ENCODE results near the gene MYCBP2.

Gene MYCBP2

DNA sequence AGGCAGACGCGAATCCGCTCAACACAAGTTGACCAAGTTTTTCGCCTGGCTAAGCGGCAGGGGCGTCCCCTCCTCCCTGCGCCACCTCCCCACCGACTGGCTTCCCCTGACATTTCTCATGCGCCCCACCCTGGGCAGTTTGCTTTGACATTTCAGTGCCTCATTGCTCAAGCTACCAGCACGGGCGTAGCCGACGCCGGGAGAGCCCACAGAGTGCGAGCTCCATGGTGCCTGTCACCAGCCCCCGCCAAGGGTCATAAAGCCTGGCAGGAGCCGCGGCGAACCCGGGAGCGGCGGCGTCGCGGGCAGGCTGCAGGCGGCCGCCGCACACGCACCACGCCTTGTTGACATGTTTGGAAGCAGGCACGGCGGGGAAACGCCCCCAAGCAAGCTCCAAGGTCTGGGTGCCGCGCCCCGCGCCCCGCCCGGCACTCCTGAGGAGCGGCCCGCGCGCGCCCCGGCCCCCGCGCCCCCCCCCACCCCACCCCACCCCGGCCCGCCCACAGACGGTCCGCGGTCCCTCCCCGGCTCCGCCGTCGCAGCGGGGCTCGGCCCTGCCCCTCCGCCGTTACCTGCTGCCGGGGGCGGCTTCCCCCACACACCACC lies 300.5 kb downstream of the MYCBP2 start:
- H3K4me3 ChIP-seq (ENCODE audit: low read depth, low read length) = peak overlapping the region; percentile 90
- CTCF ChIA-PET = interaction anchor here (0.8 to 1.8 kb wide), 5 partner anchors 8 to 45 kb away, joined by 3 to 7 read pairs (median 3); no protein-coding TSS in a partner anchor
- POLR2A ChIA-PET = interaction anchor here (0.7 to 2.0 kb wide), 5 partner anchors 9 to 303 kb away, joined by 3 to 6 read pairs (median 3); no protein-coding TSS in a partner anchor
- no peak for DNase-seq (ENCODE audit: low read depth, low spot score)
- TF ChIP-seq, protein P1, sequence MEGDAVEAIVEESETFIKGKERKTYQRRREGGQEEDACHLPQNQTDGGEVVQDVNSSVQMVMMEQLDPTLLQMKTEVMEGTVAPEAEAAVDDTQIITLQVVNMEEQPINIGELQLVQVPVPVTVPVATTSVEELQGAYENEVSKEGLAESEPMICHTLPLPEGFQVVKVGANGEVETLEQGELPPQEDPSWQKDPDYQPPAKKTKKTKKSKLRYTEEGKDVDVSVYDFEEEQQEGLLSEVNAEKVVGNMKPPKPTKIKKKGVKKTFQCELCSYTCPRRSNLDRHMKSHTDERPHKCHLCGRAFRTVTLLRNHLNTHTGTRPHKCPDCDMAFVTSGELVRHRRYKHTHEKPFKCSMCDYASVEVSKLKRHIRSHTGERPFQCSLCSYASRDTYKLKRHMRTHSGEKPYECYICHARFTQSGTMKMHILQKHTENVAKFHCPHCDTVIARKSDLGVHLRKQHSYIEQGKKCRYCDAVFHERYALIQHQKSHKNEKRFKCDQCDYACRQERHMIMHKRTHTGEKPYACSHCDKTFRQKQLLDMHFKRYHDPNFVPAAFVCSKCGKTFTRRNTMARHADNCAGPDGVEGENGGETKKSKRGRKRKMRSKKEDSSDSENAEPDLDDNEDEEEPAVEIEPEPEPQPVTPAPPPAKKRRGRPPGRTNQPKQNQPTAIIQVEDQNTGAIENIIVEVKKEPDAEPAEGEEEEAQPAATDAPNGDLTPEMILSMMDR (IDR thresholded peaks at IDR 0.05; ENCODE audit: insufficient read depth, low read length, missing control alignments) = no peak

DNA sequence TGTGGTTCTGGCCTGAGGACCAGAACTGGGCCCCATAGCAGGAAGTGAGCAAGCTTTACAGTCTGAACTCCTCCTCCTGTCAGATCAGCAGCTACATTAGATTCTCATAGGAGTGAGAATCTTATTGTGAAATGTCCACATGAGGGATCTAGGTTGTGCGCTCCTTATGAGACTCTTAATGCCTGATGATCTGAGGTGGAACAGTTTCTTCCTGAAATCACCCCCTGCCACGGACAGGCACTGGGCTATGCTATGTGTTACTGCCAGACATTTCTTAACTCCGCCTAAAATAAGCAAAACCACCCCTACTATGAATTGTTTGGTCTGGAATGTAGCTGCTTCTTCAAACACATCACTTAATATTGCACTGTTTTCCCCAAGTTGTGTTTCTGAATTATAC lies 304.6 kb downstream of the MYCBP2 start:
- ChIA-PET POLR2A (no interaction called here), CTCF (interaction anchor here (0.8 to 9.8 kb wide), 3 partner anchors 12 to 456 kb away, joined by 3 to 88 read pairs (median 3); no protein-coding TSS in a partner anchor)
- no peak overlapping the region for H3K4me3 ChIP-seq (ENCODE audit: low read depth, low read length)
- TF ChIP-seq, protein P1 (IDR thresholded peaks at IDR 0.05; ENCODE audit: insufficient read depth, low read length, missing control alignments) = no peak
- DNase-seq (ENCODE audit: low read depth, low spot score) = no peak

DNA sequence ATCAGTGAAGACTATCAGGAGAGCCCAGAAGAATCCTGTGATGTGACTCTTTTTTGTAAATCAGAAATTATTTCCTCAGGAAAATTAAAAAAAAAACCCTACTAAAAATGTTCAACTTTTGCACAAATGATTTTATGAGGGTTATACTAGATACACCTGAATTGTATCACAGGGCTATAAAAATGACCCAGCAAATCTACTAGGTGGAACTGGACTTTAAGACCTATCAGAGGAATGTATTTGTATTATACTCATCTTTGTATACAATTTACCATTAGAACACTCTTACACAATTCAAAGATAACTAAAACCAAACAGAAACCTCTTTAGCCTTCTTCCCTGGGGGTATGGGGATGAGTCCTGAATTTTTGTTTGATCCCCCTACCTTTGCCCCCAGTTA lies 307.1 kb downstream of the MYCBP2 start:
- TF ChIP-seq, protein P1 (IDR thresholded peaks at IDR 0.05; ENCODE audit: insufficient read depth, low read length, missing control alignments) = no peak
- POLR2A ChIA-PET = no interaction called here

DNA sequence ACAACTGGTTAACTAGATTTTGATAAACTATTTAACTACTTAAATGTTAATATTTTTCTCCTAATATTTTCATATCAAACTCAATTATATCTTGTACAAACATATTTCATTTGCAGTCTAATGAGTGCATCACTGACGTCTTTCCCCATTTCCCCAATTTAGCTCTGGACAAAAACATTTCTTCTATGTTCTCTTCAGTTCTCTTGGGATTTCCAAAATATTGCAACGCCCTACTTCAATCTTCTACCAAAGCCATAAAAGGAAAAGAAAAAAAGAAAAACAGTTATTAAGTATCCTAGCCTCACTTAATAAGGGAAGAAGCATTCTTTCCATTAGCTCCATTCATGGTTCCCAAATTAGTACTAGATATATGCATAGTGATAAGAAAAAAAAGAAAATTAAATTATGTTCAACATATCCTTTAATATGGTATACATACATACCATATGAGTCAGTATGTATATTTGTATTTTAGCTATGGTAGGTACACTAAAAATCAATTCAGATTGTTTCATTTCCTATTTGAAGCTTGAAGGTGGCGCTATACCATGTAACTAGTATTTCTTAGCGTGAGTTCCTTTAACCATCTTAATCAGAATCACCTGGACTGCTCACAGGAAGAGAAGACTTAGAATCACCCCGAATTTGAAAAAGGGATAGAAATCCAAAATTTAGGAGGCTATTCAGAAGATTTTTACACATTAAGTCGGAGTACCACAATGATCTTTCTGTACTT lies 309.8 kb downstream of the MYCBP2 start:
- no peak overlapping the region for H3K4me3 ChIP-seq (ENCODE audit: low read depth, low read length)
- POLR2A ChIA-PET = interaction anchor here (1.1 to 1.2 kb wide), 2 partner anchors 10 to 25 kb away, joined by 3 read pairs; partner anchors contain the start of gene FBXL3
- CTCF ChIA-PET = interaction anchor here (2.0 to 9.8 kb wide), 2 partner anchors 14 to 461 kb away, joined by 7 to 88 read pairs; no protein-coding TSS in a partner anchor
- no peak for DNase-seq (ENCODE audit: low read depth, low spot score)
- TF ChIP-seq, protein P1 (IDR thresholded peaks at IDR 0.05; ENCODE audit: insufficient read depth, low read length, missing control alignments) = no peak

More for the DNA sequence above, 307.1 kb downstream of the MYCBP2 start:
- no peak overlapping the region for H3K4me3 ChIP-seq (ENCODE audit: low read depth, low read length)
- CTCF ChIA-PET = interaction anchor here (4.0 to 9.8 kb wide), 2 partner anchors 17 to 39 kb away, joined by 17 to 88 read pairs; no protein-coding TSS in a partner anchor
- DNase-seq (ENCODE audit: low read depth, low spot score) = no peak

DNA sequence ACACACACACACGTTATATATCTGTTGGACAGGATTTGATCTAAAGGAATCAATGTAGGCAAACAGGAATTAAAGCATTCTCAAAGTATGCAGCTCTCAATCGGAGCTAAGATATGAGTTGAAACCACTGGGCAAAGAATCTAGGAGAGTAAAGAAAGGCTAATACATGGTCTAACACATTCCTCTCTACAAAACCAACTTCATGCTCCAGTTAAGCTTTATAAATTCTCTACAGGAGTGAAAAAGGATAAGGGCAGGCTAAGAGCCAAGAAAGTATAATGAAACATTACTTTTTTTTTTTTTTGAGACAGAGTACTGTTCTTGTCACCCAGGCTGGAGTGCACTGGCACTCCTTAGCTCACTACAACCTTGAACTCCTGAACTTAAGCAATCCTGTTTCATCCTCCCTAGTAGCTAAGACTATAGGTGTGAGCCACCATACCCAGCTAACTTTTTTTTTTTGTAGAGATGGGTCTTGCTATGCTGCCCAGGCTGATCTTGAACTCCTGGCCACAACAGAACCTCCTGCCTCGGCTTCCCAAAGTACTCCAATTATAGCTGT lies 310.6 kb downstream of the MYCBP2 start:
- POLR2A ChIA-PET = interaction anchor here (0.7 to 1.2 kb wide), 3 partner anchors 10 to 309 kb away, joined by 3 read pairs; partner anchors contain the start of gene FBXL3

More for the DNA sequence above, 310.6 kb downstream of the MYCBP2 start:
- CTCF ChIA-PET = interaction anchor here (0.6 to 9.8 kb wide), 3 partner anchors 14 to 737 kb away, joined by 3 to 88 read pairs (median 7); no protein-coding TSS in a partner anchor
- H3K4me3 ChIP-seq (ENCODE audit: low read depth, low read length) = no peak overlapping the region
- TF ChIP-seq, protein P1 (IDR thresholded peaks at IDR 0.05; ENCODE audit: insufficient read depth, low read length, missing control alignments) = no peak
- no peak for DNase-seq (ENCODE audit: low read depth, low spot score)

All from AG04449 (cell line).